Gastroesophageal sphincter (tissue), 3 donors: ENCODE data around the gene S1PR2.

Experiments used
- CTCF ChIP-seq, 4 experiments: fragments of 200-600 bp in 2 of 4; fragments of 450-650 bp in 2 of 4; sonication (generic) in 1 of 4; IDR thresholded peaks; one replicate each; pipeline ENCODE4 v1.5.1; 2017 to 2019; ENCODE audit warnings: antibody characterized with exemption in 4 of 4, mild to moderate bottlenecking in 2 of 4, moderate library complexity in 2 of 4
- POLR2A ChIP-seq, 2 donors: fragments of 450-650 bp; IDR thresholded peaks; one replicate each; pipeline ENCODE4 v1.6.1; 2017; ENCODE audit warnings: antibody characterized with exemption in 2 of 2, mild to moderate bottlenecking in 2 of 2, moderate library complexity in 1 of 2

GRCh38 chr19:10219678-10220077, 11.5 kb downstream of the S1PR2 start:
- no peak for TF ChIP-seq CTCF (IDR thresholded peaks at IDR 0.05)
- TF ChIP-seq POLR2A (IDR thresholded peaks at IDR 0.05) = no peak
